Erythroblast (primary cell): ENCODE results near the gene TEKT1.

ENCODE experiments used
- GATA1 ChIP-seq: IDR thresholded peaks from 2 replicates; pipeline ENCODE4 v1.6.1; 2011; ENCODE audit warnings: low read depth, mild to moderate bottlenecking, control low read depth, low read length, moderate library complexity
- POLR2A ChIP-seq: IDR thresholded peaks from 2 replicates; pipeline ENCODE4 v1.6.1; 2011; ENCODE audit warnings: mild to moderate bottlenecking, low read length

DNA sequence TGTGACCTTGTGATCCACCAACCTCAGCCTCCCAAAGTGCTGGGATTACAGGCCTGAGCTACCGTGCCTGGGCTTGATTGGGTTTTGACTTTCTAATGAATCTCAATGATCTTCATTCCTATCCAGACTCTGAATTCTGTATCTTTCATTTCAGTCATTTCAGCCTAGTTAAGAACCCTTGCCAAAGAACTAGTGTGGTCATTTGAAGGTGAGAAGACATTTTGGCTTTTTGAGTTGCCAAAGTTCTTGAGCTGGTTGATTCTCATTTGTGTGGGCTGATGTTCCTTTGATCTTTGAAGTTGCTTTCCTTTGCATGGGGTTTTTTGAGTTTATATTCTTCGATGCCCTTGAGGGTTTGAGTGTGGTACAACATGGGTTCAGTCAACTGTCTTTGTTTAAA lies 30.6 kb upstream of the TEKT1 start:
- no peak for TF ChIP-seq POLR2A
- TF ChIP-seq GATA1: no peak
